Sigmoid colon (tissue), 4 donors: ENCODE measurements around the gene TRIB2.

Experiments
- POLR2A ChIP-seq, 2 donors: fragments of 450-650 bp; IDR thresholded peaks; one replicate each; pipeline ENCODE4 v1.6.1; 2016; ENCODE audit warnings: antibody characterized with exemption in 2 of 2, mild to moderate bottlenecking in 2 of 2, moderate library complexity in 2 of 2
- POLR2AphosphoS5 ChIP-seq, 4 donors: sonication (generic); formaldehyde crosslinking; IDR thresholded peaks; one replicate each; pipeline ENCODE4 v1.6.1; 2017; ENCODE audit warnings: antibody characterized with exemption in 4 of 4
- TF ChIP-seq, protein P1 (sequence below), 4 experiments: fragments of 450-650 bp in 3 of 4; fragments of 200-600 bp in 1 of 4; IDR thresholded peaks; one replicate each; pipeline ENCODE4 v1.5.1; 2016 to 2019; ENCODE audit warnings: antibody characterized with exemption in 4 of 4, mild to moderate bottlenecking in 3 of 4, moderate library complexity in 2 of 4

DNA sequence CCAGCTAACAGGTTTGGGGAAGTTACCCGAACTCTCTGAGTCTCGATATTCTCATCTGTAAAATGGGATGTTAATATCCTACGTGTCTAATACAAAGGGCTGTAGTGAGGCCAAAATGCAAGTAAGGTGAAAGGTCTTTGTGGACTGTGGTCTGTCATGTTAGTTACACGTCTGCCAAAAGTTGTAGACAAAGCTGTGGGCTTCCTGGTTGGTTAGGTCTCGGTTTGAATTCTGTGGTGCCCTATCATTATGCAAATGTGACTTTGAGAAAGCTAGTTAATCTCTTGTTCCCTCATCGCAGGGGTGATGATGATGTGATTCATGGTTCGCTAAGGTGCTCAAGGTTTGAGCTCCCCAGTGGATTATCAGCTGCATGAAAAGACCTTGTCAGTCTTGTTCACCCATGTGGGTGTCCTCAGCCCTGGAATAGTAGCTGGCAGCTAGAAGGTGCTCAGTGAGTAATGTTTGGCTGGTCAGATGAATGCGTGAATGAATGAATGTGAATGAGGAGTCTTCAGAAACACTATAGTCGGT lies 23.1 kb downstream of the TRIB2 start:
- TF ChIP-seq, protein P1, sequence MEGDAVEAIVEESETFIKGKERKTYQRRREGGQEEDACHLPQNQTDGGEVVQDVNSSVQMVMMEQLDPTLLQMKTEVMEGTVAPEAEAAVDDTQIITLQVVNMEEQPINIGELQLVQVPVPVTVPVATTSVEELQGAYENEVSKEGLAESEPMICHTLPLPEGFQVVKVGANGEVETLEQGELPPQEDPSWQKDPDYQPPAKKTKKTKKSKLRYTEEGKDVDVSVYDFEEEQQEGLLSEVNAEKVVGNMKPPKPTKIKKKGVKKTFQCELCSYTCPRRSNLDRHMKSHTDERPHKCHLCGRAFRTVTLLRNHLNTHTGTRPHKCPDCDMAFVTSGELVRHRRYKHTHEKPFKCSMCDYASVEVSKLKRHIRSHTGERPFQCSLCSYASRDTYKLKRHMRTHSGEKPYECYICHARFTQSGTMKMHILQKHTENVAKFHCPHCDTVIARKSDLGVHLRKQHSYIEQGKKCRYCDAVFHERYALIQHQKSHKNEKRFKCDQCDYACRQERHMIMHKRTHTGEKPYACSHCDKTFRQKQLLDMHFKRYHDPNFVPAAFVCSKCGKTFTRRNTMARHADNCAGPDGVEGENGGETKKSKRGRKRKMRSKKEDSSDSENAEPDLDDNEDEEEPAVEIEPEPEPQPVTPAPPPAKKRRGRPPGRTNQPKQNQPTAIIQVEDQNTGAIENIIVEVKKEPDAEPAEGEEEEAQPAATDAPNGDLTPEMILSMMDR (IDR thresholded peaks at IDR 0.05), result no peak
- TF ChIP-seq POLR2A (IDR thresholded peaks at IDR 0.05) (no peak), POLR2AphosphoS5 (IDR thresholded peaks at IDR 0.05) (no peak)
